IMR-90 (cell line): Measurements from ENCODE around the gene EPM2AIP1. TPM values are rescaled to one million over a fixed set of nuclear protein-coding genes. Genes with fewer than 3 reads are reported as not detected.

Experiments
- ATAC-seq: fragments of 200-7000 bp; cut with Tn5 transposase; 2 replicates; pipeline ENCODE4 v1.9.1; 2020; ENCODE audit warnings: low read depth, mild to moderate bottlenecking, moderate library complexity
- BruUV-seq: library from RNA; stranded (reverse); fragments of 400-500 nt; replicated peaks from 2 replicates; lab custom pipeline; 2021; lab: Mats Ljungman, UMichigan
- CTCF ChIA-PET: fragments of 300-600 bp; formaldehyde crosslinking; extraction: SDS; loops from one replicate; lab custom pipeline; 2021; ENCODE audit warnings: antibody characterized with exemption; lab: Yijun Ruan, JAX
- POLR2A ChIA-PET: fragments of 300-600 bp; sonication (Branson Sonifier 250); formaldehyde crosslinking; loops from one replicate; lab custom pipeline; 2022; ENCODE audit warnings: antibody characterized with exemption; ENCODE audit not compliant: unreplicated experiment; lab: Charles Lee
- DNase-seq: peaks from one replicate; pipeline ENCODE4 v3.0.0; 2013
- H2AFZ ChIP-seq: replicated peaks from 2 replicates; pipeline ENCODE3; 2013; ENCODE audit warnings: low read length, mild to moderate bottlenecking; ENCODE audit not compliant: poor library complexity
- H2AK5ac ChIP-seq: 2 replicates; pipeline ENCODE4 v1.6.1; 2013; ENCODE audit warnings: low read depth, low read length, inconsistent platforms
- H2AK9ac ChIP-seq: replicated peaks from 2 replicates; pipeline ENCODE3; 2013; ENCODE audit warnings: mild to moderate bottlenecking, low read depth, low read length, moderate library complexity; ENCODE audit not compliant: poor library complexity
- H2BK120ac ChIP-seq: 2 replicates; pipeline ENCODE4 v1.6.1; 2013; ENCODE audit warnings: low read depth, low read length, inconsistent platforms
- H2BK15ac ChIP-seq: 3 replicates; pipeline ENCODE4 v1.6.1; 2013; ENCODE audit warnings: low read depth, low read length, inconsistent platforms
- H2BK20ac ChIP-seq: 2 replicates; pipeline ENCODE4 v1.6.1; 2013; ENCODE audit warnings: low read depth, mild to moderate bottlenecking, inconsistent platforms, low read length, moderate library complexity
- H2BK5ac ChIP-seq: 2 replicates; pipeline ENCODE4 v1.6.1; 2013; ENCODE audit warnings: mild to moderate bottlenecking, low read depth, low read length, inconsistent platforms; ENCODE audit not compliant: poor library complexity, severe bottlenecking
- H3K14ac ChIP-seq: replicated peaks from 2 replicates; pipeline ENCODE4 v1.6.1; 2013; ENCODE audit warnings: low read depth, low read length, inconsistent platforms
- H3K18ac ChIP-seq: 2 replicates; pipeline ENCODE4 v1.6.1; 2013; ENCODE audit warnings: low read depth, low read length, control low read depth
- H3K23ac ChIP-seq: 2 replicates; pipeline ENCODE4 v1.6.1; 2013; ENCODE audit warnings: low read depth, low read length, inconsistent platforms
- H3K27ac ChIP-seq: 2 replicates; pipeline ENCODE4 v1.5.1; 2013; ENCODE audit warnings: mild to moderate bottlenecking, control low read depth, low read length; ENCODE audit not compliant: insufficient read depth
- H3K27me3 ChIP-seq: 2 replicates; pipeline ENCODE4 v1.6.1; 2013; ENCODE audit warnings: low read length; ENCODE audit not compliant: control insufficient read depth, insufficient read depth
- H3K36me3 ChIP-seq: 2 replicates; pipeline ENCODE4 v1.6.1; 2013; ENCODE audit warnings: low read length, mixed read lengths; ENCODE audit not compliant: control insufficient read depth, insufficient read depth
- H3K4ac ChIP-seq: 2 replicates; pipeline ENCODE4 v1.6.1; 2013; ENCODE audit warnings: low read depth, low read length, inconsistent platforms
- H3K4me1 ChIP-seq: 2 replicates; pipeline ENCODE4 v1.6.1; 2013; ENCODE audit warnings: low read length, mixed read lengths; ENCODE audit not compliant: control insufficient read depth, insufficient read depth
- H3K4me2 ChIP-seq: 2 replicates; pipeline ENCODE4 v1.6.1; 2013; ENCODE audit warnings: low read depth, mild to moderate bottlenecking, control low read depth, low read length, moderate library complexity
- H3K4me3 ChIP-seq: 2 replicates; pipeline ENCODE4 v1.5.1; 2013; ENCODE audit warnings: low read depth, mild to moderate bottlenecking, control low read depth, low read length, moderate library complexity; ENCODE audit not compliant: insufficient read depth
- H3K56ac ChIP-seq: 2 replicates; pipeline ENCODE4 v1.6.1; 2013; ENCODE audit warnings: low read length, inconsistent platforms; ENCODE audit not compliant: insufficient read depth; ENCODE audit errors: extremely low read depth
- H3K79me1 ChIP-seq, 2 experiments: 2 replicates each; pipeline ENCODE4 v1.6.1; 2013; ENCODE audit warnings: low read length in 2 of 2, inconsistent platforms in 1 of 2, low read depth in 1 of 2
- H3K9ac ChIP-seq: 2 replicates; pipeline ENCODE4 v1.6.1; 2013; ENCODE audit warnings: low read depth, low read length, control low read depth
- H3K9me1 ChIP-seq: 2 replicates; pipeline ENCODE4 v1.6.1; 2013; ENCODE audit warnings: low read length, inconsistent platforms; ENCODE audit not compliant: insufficient read depth
- H3K9me3 ChIP-seq: 2 replicates; pipeline ENCODE4 v1.6.1; 2013; ENCODE audit warnings: low read length; ENCODE audit not compliant: control insufficient read depth, insufficient read depth
- H4K20me1 ChIP-seq: 2 replicates; pipeline ENCODE4 v1.6.1; 2013; ENCODE audit warnings: low read length, inconsistent platforms; ENCODE audit not compliant: insufficient read depth
- H4K5ac ChIP-seq: 2 replicates; pipeline ENCODE4 v1.6.1; 2013; ENCODE audit warnings: mild to moderate bottlenecking, low read depth, low read length, control low read depth
- H4K8ac ChIP-seq, 2 experiments: 2 replicates each; pipeline ENCODE4 v1.6.1; 2013; ENCODE audit warnings: low read depth in 2 of 2, low read length in 2 of 2, control low read depth in 1 of 2, inconsistent platforms in 1 of 2
- H4K91ac ChIP-seq: 2 replicates; pipeline ENCODE4 v1.6.1; 2013; ENCODE audit warnings: low read depth, low read length, inconsistent platforms; ENCODE audit not compliant: insufficient read depth
- BHLHE40 ChIP-seq: fragments of 150-350 bp; IDR thresholded peaks from 2 replicates; pipeline ENCODE4 v1.6.1; 2016; ENCODE audit warnings: mild to moderate bottlenecking, low read depth, low read length
- CEBPB ChIP-seq: IDR thresholded peaks from 2 replicates; pipeline ENCODE4 v1.6.1; 2012; ENCODE audit warnings: low read depth, low read length, improper control_type of control experiment
- CHD1 ChIP-seq: IDR thresholded peaks from 2 replicates; pipeline ENCODE4 v1.6.1; 2012; ENCODE audit warnings: low read depth, low read length, improper control_type of control experiment
- FOS ChIP-seq: fragments of 150-350 bp; IDR thresholded peaks from 2 replicates; pipeline ENCODE4 v1.6.1; 2016; ENCODE audit warnings: low read depth, low read length
- MAFK ChIP-seq: IDR thresholded peaks from 2 replicates; pipeline ENCODE4 v1.6.1; 2012; ENCODE audit warnings: low read depth, low read length, improper control_type of control experiment
- MAZ ChIP-seq: IDR thresholded peaks from 2 replicates; pipeline ENCODE4 v1.6.1; 2012; ENCODE audit warnings: low read depth, mild to moderate bottlenecking, low read length, improper control_type of control experiment, moderate library complexity, borderline replicate concordance
- MXI1 ChIP-seq: IDR thresholded peaks from 2 replicates; pipeline ENCODE4 v1.6.1; 2012; ENCODE audit warnings: low read depth, mild to moderate bottlenecking, low read length, moderate library complexity, borderline replicate concordance
- POLR2A ChIP-seq: IDR thresholded peaks from 2 replicates; pipeline ENCODE4 v1.6.1; 2012; ENCODE audit warnings: mild to moderate bottlenecking, low read depth, low read length
- RAD21 ChIP-seq: IDR thresholded peaks from 2 replicates; pipeline ENCODE4 v1.6.1; 2012; ENCODE audit warnings: low read length, improper control_type of control experiment
- RFX5 ChIP-seq: IDR thresholded peaks from 2 replicates; pipeline ENCODE4 v1.8.0; 2012; ENCODE audit warnings: low read depth, mild to moderate bottlenecking, low read length, moderate library complexity
- SMC3 ChIP-seq: fragments of 150-350 bp; IDR thresholded peaks from 2 replicates; pipeline ENCODE4 v1.6.1; 2016; ENCODE audit warnings: low read depth, mild to moderate bottlenecking, antibody characterized with exemption, low read length, moderate library complexity
- USF2 ChIP-seq: fragments of 150-350 bp; IDR thresholded peaks from 2 replicates; pipeline ENCODE4 v1.6.1; 2017; ENCODE audit warnings: mild to moderate bottlenecking, antibody characterized with exemption, low read length, low read depth
- WGBS, 2 experiments: methylation state at CpG; one replicate each; pipeline versions ENCODE4 v1.1.5 to v1.1.7; 2013; ENCODE audit warnings: missing lambda C conversion rate in 2 of 2; ENCODE audit not compliant: insufficient read length in 1 of 2; ENCODE audit errors: extremely low coverage in 2 of 2; 5-methylcytosine and 5-hydroxymethylcytosine counted together
- dilution Hi-C: fragments of 300-500 bp; cut with HindIII; formaldehyde crosslinking; loops from one replicate; pipeline ENCODE4 v1.14.3; 2018; ENCODE audit warnings: low sequenced_read_pairs; ENCODE audit not compliant: unreplicated experiment
- in situ Hi-C: fragments of 300-500 bp; cut with MboI; formaldehyde crosslinking; loops from 3 replicates; pipeline ENCODE4 v1.14.3; 2019; ENCODE audit warnings: low sequenced_read_pairs, inconsistent platforms, mixed read lengths
- intact Hi-C: fragments of 100-400 bp; cut with micrococcal nuclease; formaldehyde crosslinking; loops from 2 replicates; pipeline ENCODE4 v1.10.0; 2022
- polyA plus RNA-seq, 3 experiments: library from polyadenylated mRNA; depleted of rRNA; stranded (reverse); fragments of >200 nt; gene quantifications; 2 replicates each; pipeline ENCODE4 v1.2.3, GENCODE V29; 2012; ENCODE audit warnings: low replicate concordance in 1 of 3
- total RNA-seq: library from RNA; depleted of rRNA; stranded (reverse); fragments of >200 nt; gene quantifications from 2 replicates; pipeline ENCODE4 v1.2.3, GENCODE V29; 2012
- TF ChIP-seq, protein P1 (sequence below): conservative IDR thresholded peaks from 2 replicates; pipeline ENCODE4 v1.5.1; 2012; ENCODE audit warnings: mild to moderate bottlenecking, low read depth, low read length, improper control_type of control experiment
- TF ChIP-seq, protein P2 (sequence below): fragments of 150-350 bp; IDR thresholded peaks from 2 replicates; pipeline ENCODE4 v1.6.1; 2016; ENCODE audit warnings: low read depth, mild to moderate bottlenecking, low read length, moderate library complexity, borderline replicate concordance

The EPM2AIP1 gene
- total and polyA plus RNA-seq, 2 of the 4 experiments (the other 2 are of a cell fraction): 6.4 to 13.4 TPM

DNA sequence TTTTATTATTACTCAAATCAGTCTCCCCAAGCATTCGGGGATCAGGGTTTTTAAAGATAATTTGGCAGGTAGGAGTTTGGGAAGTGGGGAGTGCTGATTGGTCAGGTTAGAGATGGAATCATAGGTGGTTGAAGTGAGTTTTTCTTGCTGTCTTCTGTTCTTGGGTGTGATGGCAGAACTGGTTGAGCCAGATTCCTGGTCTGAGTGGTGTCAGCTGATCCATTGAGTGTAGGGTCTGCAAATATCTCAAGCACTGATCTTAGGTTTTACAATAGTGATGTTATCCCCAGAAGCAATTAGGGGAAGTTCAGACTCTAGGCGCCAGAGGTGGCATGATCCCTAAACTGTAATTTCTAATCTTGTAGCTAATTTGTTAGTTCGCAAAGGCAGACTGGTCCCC lies 27.5 kb downstream of the EPM2AIP1 start:
- ChIA-PET CTCF (interaction anchor here (0.6 kb wide), 1 partner anchor 82 kb away, joined by 6 read pairs; no protein-coding TSS in a partner anchor), POLR2A (no interaction called here)
- no peak overlapping the region for H2BK15ac ChIP-seq
- intact Hi-C loops (no loop called here), in situ Hi-C loops (no loop called here), dilution Hi-C loops (no loop called here)
- no TSS peak for BruUV-seq
- no peak for ATAC-seq
- no peak overlapping the region for H3K56ac ChIP-seq
- no peak overlapping the region for H3K14ac ChIP-seq
- no peaks in the 10 kb centered on the region for H3K27me3 ChIP-seq
- no peak overlapping the region for H2BK20ac ChIP-seq
- WGBS, 2 experiments: no CpG with 5 or more reads among the region's 3 CpGs
- H2AFZ ChIP-seq: no peak overlapping the region
- no peak overlapping the region for H2BK5ac ChIP-seq
- H3K9me3 ChIP-seq: no peaks in the 10 kb centered on the region
- H2AK9ac ChIP-seq: no peak overlapping the region
- 0 out of 2 replicates have a peak, but pooled peaks cover 2% of the 10 kb centered on the region for H3K9me1 ChIP-seq
- no peak for TF ChIP-seq BHLHE40
- TF ChIP-seq, protein P1, sequence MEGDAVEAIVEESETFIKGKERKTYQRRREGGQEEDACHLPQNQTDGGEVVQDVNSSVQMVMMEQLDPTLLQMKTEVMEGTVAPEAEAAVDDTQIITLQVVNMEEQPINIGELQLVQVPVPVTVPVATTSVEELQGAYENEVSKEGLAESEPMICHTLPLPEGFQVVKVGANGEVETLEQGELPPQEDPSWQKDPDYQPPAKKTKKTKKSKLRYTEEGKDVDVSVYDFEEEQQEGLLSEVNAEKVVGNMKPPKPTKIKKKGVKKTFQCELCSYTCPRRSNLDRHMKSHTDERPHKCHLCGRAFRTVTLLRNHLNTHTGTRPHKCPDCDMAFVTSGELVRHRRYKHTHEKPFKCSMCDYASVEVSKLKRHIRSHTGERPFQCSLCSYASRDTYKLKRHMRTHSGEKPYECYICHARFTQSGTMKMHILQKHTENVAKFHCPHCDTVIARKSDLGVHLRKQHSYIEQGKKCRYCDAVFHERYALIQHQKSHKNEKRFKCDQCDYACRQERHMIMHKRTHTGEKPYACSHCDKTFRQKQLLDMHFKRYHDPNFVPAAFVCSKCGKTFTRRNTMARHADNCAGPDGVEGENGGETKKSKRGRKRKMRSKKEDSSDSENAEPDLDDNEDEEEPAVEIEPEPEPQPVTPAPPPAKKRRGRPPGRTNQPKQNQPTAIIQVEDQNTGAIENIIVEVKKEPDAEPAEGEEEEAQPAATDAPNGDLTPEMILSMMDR: no peak
- no peak for TF ChIP-seq USF2
- TF ChIP-seq RFX5: no peak
- TF ChIP-seq RAD21: no peak
- TF ChIP-seq MAZ: no peak
- TF ChIP-seq, protein P2, sequence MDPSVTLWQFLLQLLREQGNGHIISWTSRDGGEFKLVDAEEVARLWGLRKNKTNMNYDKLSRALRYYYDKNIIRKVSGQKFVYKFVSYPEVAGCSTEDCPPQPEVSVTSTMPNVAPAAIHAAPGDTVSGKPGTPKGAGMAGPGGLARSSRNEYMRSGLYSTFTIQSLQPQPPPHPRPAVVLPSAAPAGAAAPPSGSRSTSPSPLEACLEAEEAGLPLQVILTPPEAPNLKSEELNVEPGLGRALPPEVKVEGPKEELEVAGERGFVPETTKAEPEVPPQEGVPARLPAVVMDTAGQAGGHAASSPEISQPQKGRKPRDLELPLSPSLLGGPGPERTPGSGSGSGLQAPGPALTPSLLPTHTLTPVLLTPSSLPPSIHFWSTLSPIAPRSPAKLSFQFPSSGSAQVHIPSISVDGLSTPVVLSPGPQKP: no peak
- no peak for TF ChIP-seq MAFK
- TF ChIP-seq POLR2A: no peak
- TF ChIP-seq CEBPB: no peak
- TF ChIP-seq SMC3: no peak
- TF ChIP-seq CHD1: no peak
- TF ChIP-seq MXI1: no peak
- TF ChIP-seq FOS: no peak
- no peak for DNase-seq
- no peak overlapping the region for H3K18ac ChIP-seq
- H2AK5ac ChIP-seq: no peak overlapping the region
- no peaks in the 10 kb centered on the region for H3K36me3 ChIP-seq
- H3K4me3 ChIP-seq: no peak overlapping the region
- H4K20me1 ChIP-seq: no peaks in the 10 kb centered on the region
- H3K4me2 ChIP-seq: no peak overlapping the region
- H4K5ac ChIP-seq: no peak overlapping the region
- no peak overlapping the region for H2BK120ac ChIP-seq
- no peak overlapping the region for H3K9ac ChIP-seq
- no peak overlapping the region for H3K23ac ChIP-seq
- no peak overlapping the region for H3K4ac ChIP-seq
- no peak overlapping the region for H4K8ac ChIP-seq
- H3K4me1 ChIP-seq: peaks cover 3% of the 10 kb centered on the region
- no peaks in the 10 kb centered on the region for H3K79me1 ChIP-seq
- H3K27ac ChIP-seq: no peak overlapping the region
- no peak overlapping the region for H4K91ac ChIP-seq
